Measurements from ENCODE around the gene TAF8.

Gene TAF8

GRCh38 chr6:42125663-42126062 lies 75.3 kb downstream of the TAF8 start:
- DNase-seq = no peak

- DNase-seq = no peak
Observed at GRCh38 chr6:42128460-42129359, 78.4 kb downstream of the TAF8 start.

GRCh38 chr6:42129360-42129676 lies 79.0 kb downstream of the TAF8 start:
- DNase-seq = no peak

GRCh38 chr6:42131531-42131930 lies 81.2 kb downstream of the TAF8 start:
- no peak for DNase-seq

GRCh38 chr6:42133926-42134325 lies 83.6 kb downstream of the TAF8 start:
- DNase-seq = no peak

- DNase-seq = no peak
Observed at GRCh38 chr6:42135161-42135560, 84.8 kb downstream of the TAF8 start.

- no peak for DNase-seq
Observed at GRCh38 chr6:42135722-42136121, 85.4 kb downstream of the TAF8 start.

GRCh38 chr6:42136508-42137193 lies 86.3 kb downstream of the TAF8 start:
- DNase-seq = no peak

Measured in SHP77 (cell line).